Measurements from ENCODE around the gene ZNF408.
A peak's percentile ranks its signal among the peaks of the same experiment; 100 is the strongest.

The ZNF408 gene

DNA sequence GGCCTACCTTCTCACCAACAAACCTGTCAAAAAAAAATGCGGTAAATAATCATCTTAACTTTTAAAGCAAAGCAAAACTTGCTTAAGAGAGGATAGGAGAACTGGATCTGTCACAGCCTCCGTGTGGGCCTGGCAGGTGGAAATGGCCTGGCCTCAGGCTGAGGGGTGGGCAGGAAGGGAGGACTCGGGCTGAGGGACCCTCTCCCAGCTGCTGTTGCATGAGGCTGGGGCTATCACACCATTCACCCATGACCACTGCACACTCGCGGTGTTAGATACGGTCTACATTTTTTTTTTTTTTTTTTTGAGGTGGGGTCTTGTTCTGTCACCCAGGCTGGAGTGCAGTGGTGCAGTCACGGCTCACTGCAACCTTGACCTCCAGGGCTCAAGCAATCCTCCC lies 24.9 kb upstream of the ZNF408 start:
- Histone ChIP-seq H4K20me1 (ENCODE audit: insufficient read depth, low read length, poor library complexity, severe bottlenecking) (no peaks in the 10 kb centered on the region), H3K36me3 (ENCODE audit: insufficient read depth, low read length) (peaks cover 59% of the 10 kb centered on the region; the same call in 1 of the 2 replicates), H3K4me2 (ENCODE audit: low read depth, low read length, poor library complexity, severe bottlenecking) (peak overlapping the region; percentile 70), H3K4me3 (ENCODE audit: low read length, poor library complexity, severe bottlenecking) (no peak overlapping the region), H3K9me3 (ENCODE audit: insufficient read depth, low read depth, low read length) (no peaks in the 10 kb centered on the region), H3K79me2 (ENCODE audit: insufficient read depth, low read length) (peaks cover 8% of the 10 kb centered on the region; the same call in 1 of the 2 replicates), H3K9ac (ENCODE audit: low read depth, low read length, poor library complexity, severe bottlenecking) (peak overlapping the region; percentile 76), H2AFZ (ENCODE audit: low read length) (no peak overlapping the region), H3K27me3 (ENCODE audit: insufficient read depth, low read length, poor library complexity, severe bottlenecking) (no peaks in the 10 kb centered on the region), H3F3A (ENCODE audit: low read depth) (peaks cover 28% of the 10 kb centered on the region), H3K4me1 (ENCODE audit: insufficient read depth, low read length, poor library complexity, severe bottlenecking) (peaks cover 57% of the 10 kb centered on the region), H3K9me2 (replicated peaks; ENCODE audit: low read depth, low read length) (no peaks in the 10 kb centered on the region)
- TF ChIP-seq, protein P1, sequence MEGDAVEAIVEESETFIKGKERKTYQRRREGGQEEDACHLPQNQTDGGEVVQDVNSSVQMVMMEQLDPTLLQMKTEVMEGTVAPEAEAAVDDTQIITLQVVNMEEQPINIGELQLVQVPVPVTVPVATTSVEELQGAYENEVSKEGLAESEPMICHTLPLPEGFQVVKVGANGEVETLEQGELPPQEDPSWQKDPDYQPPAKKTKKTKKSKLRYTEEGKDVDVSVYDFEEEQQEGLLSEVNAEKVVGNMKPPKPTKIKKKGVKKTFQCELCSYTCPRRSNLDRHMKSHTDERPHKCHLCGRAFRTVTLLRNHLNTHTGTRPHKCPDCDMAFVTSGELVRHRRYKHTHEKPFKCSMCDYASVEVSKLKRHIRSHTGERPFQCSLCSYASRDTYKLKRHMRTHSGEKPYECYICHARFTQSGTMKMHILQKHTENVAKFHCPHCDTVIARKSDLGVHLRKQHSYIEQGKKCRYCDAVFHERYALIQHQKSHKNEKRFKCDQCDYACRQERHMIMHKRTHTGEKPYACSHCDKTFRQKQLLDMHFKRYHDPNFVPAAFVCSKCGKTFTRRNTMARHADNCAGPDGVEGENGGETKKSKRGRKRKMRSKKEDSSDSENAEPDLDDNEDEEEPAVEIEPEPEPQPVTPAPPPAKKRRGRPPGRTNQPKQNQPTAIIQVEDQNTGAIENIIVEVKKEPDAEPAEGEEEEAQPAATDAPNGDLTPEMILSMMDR (conservative IDR thresholded peaks at IDR 0.05; ENCODE audit: low read length): no peak

DNA sequence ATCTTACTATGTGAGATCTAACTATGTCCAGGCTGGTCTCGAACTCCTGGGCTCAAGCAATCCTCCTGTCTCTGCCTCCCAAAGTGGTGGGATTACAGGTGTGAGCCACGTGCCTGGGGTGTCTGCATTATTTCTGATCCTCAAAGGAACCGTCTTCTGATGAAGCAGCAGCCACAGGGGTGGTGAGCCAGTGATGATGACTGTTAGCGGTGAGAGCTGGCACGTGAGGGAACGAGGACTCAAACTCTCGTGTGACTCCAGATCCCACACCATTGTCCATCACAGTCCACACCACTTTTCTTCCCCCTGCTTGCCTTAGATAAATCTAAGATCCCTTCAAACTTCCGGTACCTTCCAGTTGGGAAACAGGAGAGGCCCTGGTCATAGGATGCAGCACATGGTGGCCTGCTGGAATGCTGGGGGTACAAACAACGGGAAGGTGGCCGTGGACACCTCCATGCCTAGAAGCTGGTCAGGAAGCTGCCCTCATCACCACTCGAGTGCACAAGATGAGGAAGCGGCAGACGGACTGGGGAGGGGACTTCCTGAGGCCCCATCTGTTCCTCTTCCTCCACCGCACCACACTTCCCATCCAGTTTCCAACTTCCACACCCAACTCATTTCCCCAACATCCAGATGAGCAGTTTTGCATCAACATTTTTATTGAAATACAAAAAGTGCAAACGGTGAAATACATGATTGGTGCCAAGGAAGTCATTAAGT lies 24.2 kb upstream of the ZNF408 start:
- Histone ChIP-seq H3K79me2 (ENCODE audit: insufficient read depth, low read length) (peaks cover 8% of the 10 kb centered on the region; the same call in 1 of the 2 replicates), H4K20me1 (ENCODE audit: insufficient read depth, low read length, poor library complexity, severe bottlenecking) (no peaks in the 10 kb centered on the region), H3K27me3 (ENCODE audit: insufficient read depth, low read length, poor library complexity, severe bottlenecking) (no peaks in the 10 kb centered on the region), H3F3A (ENCODE audit: low read depth) (peaks cover 23% of the 10 kb centered on the region), H2AFZ (ENCODE audit: low read length) (no peak overlapping the region), H3K4me1 (ENCODE audit: insufficient read depth, low read length, poor library complexity, severe bottlenecking) (peaks cover 52% of the 10 kb centered on the region), H3K9me3 (ENCODE audit: insufficient read depth, low read depth, low read length) (no peaks in the 10 kb centered on the region), H3K9ac (ENCODE audit: low read depth, low read length, poor library complexity, severe bottlenecking) (peak overlapping the region; percentile 76), H3K4me2 (ENCODE audit: low read depth, low read length, poor library complexity, severe bottlenecking) (no peak overlapping the region), H3K9me2 (replicated peaks; ENCODE audit: low read depth, low read length) (no peaks in the 10 kb centered on the region), H3K4me3 (ENCODE audit: low read length, poor library complexity, severe bottlenecking) (no peak overlapping the region), H3K36me3 (ENCODE audit: insufficient read depth, low read length) (peaks cover 64% of the 10 kb centered on the region; the same call in 1 of the 2 replicates)
- TF ChIP-seq EZH2phosphoT487 (IDR thresholded peaks at IDR 0.05; ENCODE audit: borderline replicate concordance): no peak
- TF ChIP-seq, protein P1 (conservative IDR thresholded peaks at IDR 0.05; ENCODE audit: low read length): no peak

DNA sequence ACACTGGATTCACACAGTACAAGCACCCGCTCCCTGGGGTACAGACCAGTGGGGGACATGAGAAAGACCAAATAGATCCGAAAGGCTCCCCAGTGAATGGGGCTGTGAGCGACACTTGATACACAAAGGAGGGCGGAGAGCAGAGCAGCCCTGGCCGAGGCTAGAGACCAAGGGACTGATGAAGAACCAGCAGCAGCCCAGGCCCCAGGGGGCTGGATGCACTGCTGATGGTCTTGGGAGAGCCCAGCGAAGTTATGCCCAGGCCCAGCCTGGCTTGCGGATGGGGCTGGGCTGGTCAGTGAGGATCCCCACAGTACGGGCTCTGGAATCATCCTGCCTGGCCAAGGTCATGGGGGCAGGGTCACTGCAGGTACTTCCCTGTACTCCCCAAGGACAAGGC lies 23.7 kb upstream of the ZNF408 start:
- Histone ChIP-seq H3K4me3 (ENCODE audit: low read length, poor library complexity, severe bottlenecking) (no peak overlapping the region), H3K9me2 (replicated peaks; ENCODE audit: low read depth, low read length) (no peaks in the 10 kb centered on the region), H3F3A (ENCODE audit: low read depth) (peaks cover 18% of the 10 kb centered on the region), H3K36me3 (ENCODE audit: insufficient read depth, low read length) (peaks cover 70% of the 10 kb centered on the region; the same call in 1 of the 2 replicates), H2AFZ (ENCODE audit: low read length) (no peak overlapping the region), H3K4me1 (ENCODE audit: insufficient read depth, low read length, poor library complexity, severe bottlenecking) (peaks cover 46% of the 10 kb centered on the region), H3K79me2 (ENCODE audit: insufficient read depth, low read length) (peaks cover 8% of the 10 kb centered on the region; the same call in 1 of the 2 replicates), H3K27me3 (ENCODE audit: insufficient read depth, low read length, poor library complexity, severe bottlenecking) (no peaks in the 10 kb centered on the region), H3K9me3 (ENCODE audit: insufficient read depth, low read depth, low read length) (no peaks in the 10 kb centered on the region), H3K4me2 (ENCODE audit: low read depth, low read length, poor library complexity, severe bottlenecking) (no peak overlapping the region), H4K20me1 (ENCODE audit: insufficient read depth, low read length, poor library complexity, severe bottlenecking) (no peaks in the 10 kb centered on the region), H3K9ac (ENCODE audit: low read depth, low read length, poor library complexity, severe bottlenecking) (peak overlapping the region; percentile 30)
- TF ChIP-seq, protein P1 (conservative IDR thresholded peaks at IDR 0.05; ENCODE audit: low read length): no peak
- TF ChIP-seq EZH2phosphoT487 (IDR thresholded peaks at IDR 0.05; ENCODE audit: borderline replicate concordance): no peak
